ENCODE data around the gene FAM83G.
A peak's percentile ranks its signal among the peaks of the same experiment; 100 is the strongest.
"Not testable (repeated sequence)": the region's sequence is repeated elsewhere in the genome, so short reads cannot be mapped to it uniquely, and the experiment has no call there.

Gene FAM83G

GRCh38 chr17:18950944-18951905, 53.3 kb downstream of the FAM83G start:
- DNase-seq, result no peak

- DNase-seq, result no peak
Measured at GRCh38 chr17:18950346-18950745, 54.2 kb downstream of the FAM83G start.

GRCh38 chr17:18949566-18949965, 55.0 kb downstream of the FAM83G start:
- no peak for DNase-seq

- DNase-seq, result no peak
Measured at GRCh38 chr17:18948476-18949006, 56.0 kb downstream of the FAM83G start.

GRCh38 chr17:18947866-18948265, 56.7 kb downstream of the FAM83G start:
- no peak for DNase-seq

GRCh38 chr17:18946536-18946935, 58.0 kb downstream of the FAM83G start:
- DNase-seq, result no peak

GRCh38 chr17:18944646-18945045, 59.9 kb downstream of the FAM83G start:
- no peak for DNase-seq

- no peak for DNase-seq
Measured at GRCh38 chr17:18938692-18939023, 65.9 kb downstream of the FAM83G start.

- no peak for DNase-seq
Measured at GRCh38 chr17:18937981-18938691, 66.4 kb downstream of the FAM83G start.

GRCh38 chr17:18933102-18934058, 71.2 kb downstream of the FAM83G start:
- no peak for DNase-seq

GRCh38 chr17:18932360-18933055, 72.1 kb downstream of the FAM83G start:
- DNase-seq, result no peak

- DNase-seq, result no peak
Measured at GRCh38 chr17:18928628-18929125, 75.9 kb downstream of the FAM83G start.

- no peak for DNase-seq
Measured at GRCh38 chr17:18925187-18925586, 79.4 kb downstream of the FAM83G start.

GRCh38 chr17:18922596-18922995, 82.0 kb downstream of the FAM83G start:
- DNase-seq, result not testable (repeated sequence)

- DNase-seq, result no peak
Measured at GRCh38 chr17:18921912-18922451, 82.6 kb downstream of the FAM83G start.

GRCh38 chr17:18921485-18921884, 83.1 kb downstream of the FAM83G start:
- DNase-seq, result no peak

GRCh38 chr17:18920911-18921441, 83.6 kb downstream of the FAM83G start:
- DNase-seq, result peak; percentile 35

GRCh38 chr17:18919963-18920362, 84.6 kb downstream of the FAM83G start:
- no peak for DNase-seq

Data from EL (cell line).